ENCODE measurements around the gene RND3. TPM values are rescaled to one million over a fixed set of nuclear protein-coding genes. Genes with fewer than 3 reads are reported as not detected.

RND3 gene
- total RNA-seq, 1 donor from 2014 or later = not detected

DNA sequence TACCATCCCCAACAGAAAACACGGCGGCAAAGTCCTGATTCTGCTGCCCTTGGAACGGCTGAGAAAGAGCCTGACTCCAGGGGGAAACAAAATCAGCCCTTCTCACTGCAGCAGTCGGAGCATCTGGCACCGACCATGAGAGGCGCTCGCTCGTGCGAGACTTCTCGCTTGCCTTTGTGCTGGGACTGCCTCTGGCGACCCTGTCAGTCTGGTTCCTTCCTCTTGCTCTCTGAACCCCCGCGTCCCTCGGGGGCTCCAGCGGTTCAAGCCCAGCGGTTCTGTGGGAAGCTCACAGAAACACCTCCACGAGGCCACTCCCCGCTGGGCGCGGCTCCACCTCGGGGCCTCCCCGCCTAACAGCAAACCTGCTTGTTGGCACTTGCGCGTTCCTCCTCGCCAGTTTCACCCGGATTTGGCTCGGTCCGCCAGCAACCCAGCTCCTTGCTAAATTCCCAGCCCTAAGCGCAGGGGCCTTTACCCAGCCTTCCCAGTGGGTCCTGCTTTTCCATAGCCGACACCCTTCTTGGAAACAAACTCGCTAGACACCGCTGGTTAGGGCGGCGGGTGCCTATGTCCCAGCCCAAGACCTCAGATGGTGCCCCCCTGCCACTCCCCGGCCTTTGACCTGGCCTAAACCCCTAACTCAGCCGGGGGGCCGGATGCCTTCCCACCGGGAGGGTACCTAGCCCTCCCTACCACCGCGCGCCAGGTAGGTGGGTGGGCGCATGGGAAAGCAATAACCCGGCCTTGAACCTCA, 2.2 kb downstream of the RND3 start:
- intact Hi-C loops (cut with micrococcal nuclease) = no loop called here
- no peaks in the 10 kb centered on the region for H3K9me3 Mint-ChIP-seq
- H3K4me3 Mint-ChIP-seq = peak overlapping the region; percentile 28
- no peaks in the 10 kb centered on the region for H3K36me3 Mint-ChIP-seq (ENCODE audit: low read depth)
- peaks cover 11% of the 10 kb centered on the region for H3K4me1 Mint-ChIP-seq
- H3K27ac Mint-ChIP-seq = no peak overlapping the region
- peaks cover 52% of the 10 kb centered on the region for H3K27me3 Mint-ChIP-seq
- DNase-seq = peak; percentile 59

DNA sequence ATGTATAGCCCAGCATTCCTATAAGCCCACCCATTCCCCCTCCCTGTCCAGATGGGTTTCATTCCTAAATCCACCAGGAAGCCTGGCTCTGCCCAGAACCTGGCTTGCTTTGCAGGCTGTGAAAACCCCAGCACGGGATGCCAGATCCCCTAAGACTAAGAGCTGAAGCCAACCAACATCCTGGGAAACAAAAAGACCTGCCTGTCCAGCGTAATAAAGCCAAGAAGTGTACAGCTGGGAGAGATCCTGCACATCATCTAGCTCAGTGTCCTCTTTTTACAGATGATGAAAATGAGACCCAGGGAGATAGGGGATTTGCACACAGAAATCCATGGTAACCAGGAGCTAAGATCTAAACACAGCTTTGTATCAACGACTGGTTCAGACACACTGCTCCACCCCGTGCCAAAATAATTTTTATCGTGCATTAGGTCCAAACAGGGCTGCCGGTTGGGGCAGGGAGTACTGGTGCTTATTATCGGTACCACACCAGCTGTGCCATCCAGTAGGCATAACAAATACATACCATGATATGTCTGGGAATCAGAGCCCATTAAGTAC, 2.9 kb downstream of the RND3 start:
- peaks cover 11% of the 10 kb centered on the region for H3K4me1 Mint-ChIP-seq
- no peak overlapping the region for H3K4me3 Mint-ChIP-seq
- no peak overlapping the region for H3K27ac Mint-ChIP-seq
- DNase-seq = no peak
- no peaks in the 10 kb centered on the region for H3K36me3 Mint-ChIP-seq (ENCODE audit: low read depth)
- no peaks in the 10 kb centered on the region for H3K9me3 Mint-ChIP-seq
- intact Hi-C loops (cut with micrococcal nuclease) = no loop called here
- H3K27me3 Mint-ChIP-seq = peaks cover 50% of the 10 kb centered on the region

DNA sequence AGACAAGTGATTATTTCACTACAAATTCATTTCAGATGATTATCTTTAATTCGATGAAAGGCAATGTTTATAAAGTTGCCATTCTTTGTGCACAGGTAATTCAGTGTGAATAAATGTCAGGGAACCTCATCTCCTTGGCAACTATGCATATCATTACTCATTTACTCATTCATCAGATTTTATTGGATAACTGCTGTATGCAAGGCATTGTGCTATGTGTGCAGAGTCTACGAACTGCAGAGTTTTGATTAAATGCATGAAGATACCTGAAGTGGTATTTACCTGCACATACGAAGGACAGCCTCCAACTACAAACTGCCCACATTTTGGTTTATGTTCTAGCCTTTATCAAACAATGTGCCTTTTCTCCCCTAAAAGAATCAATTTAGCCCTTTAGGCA, 3.5 kb downstream of the RND3 start:
- Mint-ChIP-seq H3K27ac (no peak overlapping the region), H3K9me3 (no peaks in the 10 kb centered on the region), H3K4me1 (peaks cover 11% of the 10 kb centered on the region), H3K36me3 (ENCODE audit: low read depth) (no peaks in the 10 kb centered on the region), H3K4me3 (no peak overlapping the region), H3K27me3 (peaks cover 49% of the 10 kb centered on the region)
- intact Hi-C loops (cut with micrococcal nuclease) = no loop called here
- DNase-seq = no peak

DNA sequence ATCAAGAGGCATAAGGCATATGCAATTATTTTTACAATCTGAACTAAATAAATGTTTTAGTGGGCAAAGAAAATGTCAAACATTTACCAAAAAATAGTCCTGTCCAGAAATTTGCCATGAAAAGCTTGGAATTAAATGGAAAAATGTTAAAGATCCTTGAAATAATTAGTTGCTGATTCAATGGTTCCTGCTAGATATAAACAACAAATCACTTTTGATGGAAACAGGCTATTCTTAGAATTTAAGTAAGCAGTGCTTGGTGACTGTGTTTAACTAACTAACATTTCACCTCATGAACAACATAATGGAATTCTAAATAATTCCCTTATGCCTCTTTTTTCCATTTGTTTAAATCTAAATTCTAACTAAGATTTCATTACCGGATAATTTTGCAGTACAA, 3.9 kb downstream of the RND3 start:
- no peak overlapping the region for H3K27ac Mint-ChIP-seq
- intact Hi-C loops (cut with micrococcal nuclease) = no loop called here

DNA sequence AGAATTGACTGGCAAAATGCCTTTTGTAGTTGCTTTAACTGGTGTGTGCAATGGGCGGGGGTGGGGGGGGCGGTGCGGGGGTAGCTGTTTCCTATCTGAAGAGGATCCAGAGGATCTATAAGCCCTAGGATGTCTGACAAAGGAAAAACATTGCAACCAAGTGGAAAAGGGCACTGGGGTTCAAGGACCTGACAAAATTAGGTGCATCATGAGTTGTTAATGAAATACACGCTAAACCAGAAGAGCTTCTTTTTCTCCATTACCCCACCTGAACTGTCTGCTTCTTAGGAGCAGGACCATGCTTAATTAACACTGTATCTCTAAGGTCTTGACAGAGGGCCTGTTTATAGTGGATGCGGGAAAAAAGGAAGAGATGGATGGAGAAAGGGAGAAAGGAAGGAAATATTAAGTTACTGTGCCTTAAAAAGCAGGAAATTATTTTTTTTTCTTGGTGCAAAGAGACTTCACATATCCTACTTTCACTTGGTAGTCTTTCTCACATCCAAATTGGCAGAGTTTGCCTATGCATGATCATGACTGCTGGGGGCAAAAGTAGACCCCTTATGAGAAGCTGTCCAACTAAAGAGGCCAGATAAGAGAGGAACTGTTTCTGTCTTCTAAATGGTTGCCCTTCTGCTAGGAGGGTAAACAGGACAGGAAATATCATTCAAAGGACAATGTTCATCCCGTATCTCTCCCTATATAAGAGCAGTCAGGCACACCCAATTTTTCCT, 4.6 kb downstream of the RND3 start:
- H3K4me3 Mint-ChIP-seq = no peak overlapping the region

More for the DNA sequence above, 3.9 kb downstream of the RND3 start:
- Mint-ChIP-seq H3K4me1 (peaks cover 11% of the 10 kb centered on the region), H3K27me3 (peaks cover 48% of the 10 kb centered on the region), H3K36me3 (ENCODE audit: low read depth) (no peaks in the 10 kb centered on the region), H3K4me3 (no peak overlapping the region), H3K9me3 (no peaks in the 10 kb centered on the region)
- DNase-seq = no peak

DNA sequence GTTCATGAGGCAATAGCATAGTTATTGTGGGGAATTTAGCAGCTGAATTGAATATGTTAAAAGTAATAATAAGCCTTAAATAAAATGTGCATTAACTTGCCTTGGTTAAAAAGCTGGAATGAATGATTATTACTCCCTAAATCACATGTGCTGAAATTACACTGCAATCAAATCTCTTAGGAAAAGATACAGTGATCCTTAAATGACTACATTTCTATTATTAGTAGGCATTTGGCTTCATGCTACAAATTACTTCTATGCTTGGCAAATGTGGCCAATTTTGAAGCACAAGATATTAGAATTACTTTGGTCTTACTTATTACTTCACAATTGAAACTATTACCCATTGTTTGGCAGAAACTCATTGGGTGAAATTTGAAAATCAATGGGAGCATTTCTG, 5.4 kb downstream of the RND3 start:
- H3K9me3 Mint-ChIP-seq = no peaks in the 10 kb centered on the region
- DNase-seq = no peak
- no peak overlapping the region for H3K4me3 Mint-ChIP-seq
- H3K36me3 Mint-ChIP-seq (ENCODE audit: low read depth) = no peaks in the 10 kb centered on the region
- H3K27me3 Mint-ChIP-seq = peaks cover 39% of the 10 kb centered on the region
- intact Hi-C loops (cut with micrococcal nuclease) = no loop called here
- no peak overlapping the region for H3K27ac Mint-ChIP-seq
- H3K4me1 Mint-ChIP-seq = peaks cover 9% of the 10 kb centered on the region

More for the DNA sequence above, 4.6 kb downstream of the RND3 start:
- Mint-ChIP-seq H3K36me3 (ENCODE audit: low read depth) (no peaks in the 10 kb centered on the region), H3K9me3 (no peaks in the 10 kb centered on the region), H3K4me1 (peaks cover 11% of the 10 kb centered on the region), H3K27me3 (peaks cover 44% of the 10 kb centered on the region), H3K27ac (no peak overlapping the region)
- intact Hi-C loops (cut with micrococcal nuclease) = no loop called here
- no peak for DNase-seq

DNA sequence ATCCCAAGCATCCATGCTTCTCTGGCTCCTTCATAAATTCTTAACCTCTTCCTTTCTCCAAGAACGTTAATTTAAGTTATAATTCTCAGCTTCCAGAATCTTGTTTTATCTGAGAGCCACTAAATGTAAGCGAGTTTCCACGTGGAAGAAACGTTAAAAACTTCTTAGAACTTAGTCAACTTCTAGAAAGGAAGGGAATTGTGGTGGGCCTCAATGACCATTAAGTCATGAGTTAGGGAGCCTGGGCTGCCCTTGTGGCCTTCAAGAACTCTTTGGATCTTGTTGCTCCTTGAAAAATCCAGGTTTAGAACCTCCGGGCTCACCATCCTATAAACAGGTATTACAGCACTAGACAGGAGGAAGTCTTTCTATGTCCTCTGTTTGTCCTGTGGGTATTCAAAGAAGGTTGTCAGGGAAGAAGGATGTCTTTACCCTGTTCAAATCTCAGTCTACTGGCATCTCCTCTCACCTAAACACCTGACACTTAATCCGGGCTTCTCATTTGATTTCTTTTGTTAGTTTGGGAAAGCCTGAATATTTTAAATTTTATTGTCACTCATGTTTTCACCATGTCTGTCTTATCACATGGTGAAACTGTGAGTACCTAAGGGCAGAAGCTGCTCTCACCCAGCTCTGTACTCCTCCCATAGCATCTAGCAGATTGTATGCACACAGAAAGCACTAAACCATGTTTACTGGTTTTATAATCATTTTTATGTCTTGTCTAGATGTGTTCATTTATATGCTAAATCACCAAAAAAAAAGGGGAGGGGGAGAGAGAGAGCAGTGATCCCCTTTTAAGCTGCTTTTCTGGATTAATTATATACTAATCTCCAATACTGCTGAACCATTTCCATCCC, 6.3 kb downstream of the RND3 start:
- H3K9me3 Mint-ChIP-seq = no peaks in the 10 kb centered on the region
- no peak overlapping the region for H3K4me3 Mint-ChIP-seq
- H3K27ac Mint-ChIP-seq = no peak overlapping the region
- intact Hi-C loops (cut with micrococcal nuclease) = no loop called here
- peaks cover 32% of the 10 kb centered on the region for H3K27me3 Mint-ChIP-seq
- DNase-seq = no peak
- H3K4me1 Mint-ChIP-seq = peaks cover 2% of the 10 kb centered on the region
- H3K36me3 Mint-ChIP-seq (ENCODE audit: low read depth) = no peaks in the 10 kb centered on the region

DNA sequence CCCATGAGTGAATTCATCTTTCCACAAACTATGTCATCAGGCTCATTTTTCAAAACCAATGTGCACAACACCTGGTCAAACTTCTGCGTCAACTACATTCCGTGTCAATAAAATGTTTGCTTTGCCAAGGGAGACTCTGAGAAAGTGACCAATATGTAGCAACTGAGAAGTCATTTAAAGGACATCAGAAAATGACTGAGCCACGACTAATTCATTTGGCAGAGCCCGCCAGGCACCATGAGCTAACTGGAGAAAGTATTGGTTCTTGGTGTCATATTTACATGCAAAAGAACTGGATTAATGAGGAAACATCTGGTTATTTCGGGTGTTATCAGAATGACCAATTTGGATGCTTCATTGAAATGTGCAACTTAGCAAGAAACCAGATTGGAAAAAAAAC, 7.2 kb downstream of the RND3 start:
- Mint-ChIP-seq H3K27me3 (peaks cover 22% of the 10 kb centered on the region), H3K4me3 (no peak overlapping the region), H3K9me3 (no peaks in the 10 kb centered on the region), H3K36me3 (ENCODE audit: low read depth) (no peaks in the 10 kb centered on the region), H3K4me1 (no peaks in the 10 kb centered on the region), H3K27ac (no peak overlapping the region)
- DNase-seq = no peak
- intact Hi-C loops (cut with micrococcal nuclease) = no loop called here

DNA sequence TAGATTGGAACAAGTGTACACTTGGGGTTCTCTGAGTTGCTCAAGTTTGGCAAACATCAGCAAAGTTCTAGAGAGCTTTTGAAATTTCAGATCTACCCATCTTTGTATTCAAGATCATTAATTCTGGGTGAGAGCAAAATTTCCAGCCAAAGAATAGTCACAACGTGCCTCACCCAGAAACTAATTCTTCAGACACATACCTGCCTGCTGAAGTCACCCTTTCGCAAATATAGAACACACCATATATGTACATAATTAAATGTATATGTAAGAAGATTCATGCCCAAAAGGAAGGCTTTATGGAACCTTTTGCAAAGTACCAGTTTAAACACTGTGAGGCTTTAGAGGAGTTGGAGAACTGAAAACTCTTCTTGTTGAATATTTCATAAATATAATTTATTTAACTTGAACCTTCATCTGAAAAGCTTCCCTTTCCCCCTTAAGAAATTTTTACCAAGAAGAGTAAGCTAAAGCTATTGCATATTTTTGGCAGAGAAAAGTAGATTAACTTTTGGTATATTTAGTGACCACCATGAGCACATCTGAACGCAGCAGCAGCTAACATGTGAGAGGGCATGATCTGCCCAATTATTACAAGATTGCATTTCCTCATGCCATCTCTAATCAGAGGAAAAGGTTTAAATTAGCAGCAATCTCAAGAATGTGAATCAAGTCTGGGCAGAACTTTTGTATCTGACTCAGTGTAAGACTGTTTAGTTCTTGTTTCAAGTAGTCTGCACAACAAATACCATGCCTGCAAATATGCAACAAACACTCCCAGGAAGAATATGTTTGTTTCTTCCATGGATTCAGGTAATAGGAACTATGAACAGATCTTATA, 8.2 kb downstream of the RND3 start:
- Mint-ChIP-seq H3K27me3 (peaks cover 13% of the 10 kb centered on the region), H3K4me1 (no peaks in the 10 kb centered on the region), H3K36me3 (ENCODE audit: low read depth) (no peaks in the 10 kb centered on the region), H3K9me3 (no peaks in the 10 kb centered on the region), H3K4me3 (no peak overlapping the region), H3K27ac (no peak overlapping the region)
- DNase-seq = no peak
- intact Hi-C loops (cut with micrococcal nuclease) = no loop called here

DNA sequence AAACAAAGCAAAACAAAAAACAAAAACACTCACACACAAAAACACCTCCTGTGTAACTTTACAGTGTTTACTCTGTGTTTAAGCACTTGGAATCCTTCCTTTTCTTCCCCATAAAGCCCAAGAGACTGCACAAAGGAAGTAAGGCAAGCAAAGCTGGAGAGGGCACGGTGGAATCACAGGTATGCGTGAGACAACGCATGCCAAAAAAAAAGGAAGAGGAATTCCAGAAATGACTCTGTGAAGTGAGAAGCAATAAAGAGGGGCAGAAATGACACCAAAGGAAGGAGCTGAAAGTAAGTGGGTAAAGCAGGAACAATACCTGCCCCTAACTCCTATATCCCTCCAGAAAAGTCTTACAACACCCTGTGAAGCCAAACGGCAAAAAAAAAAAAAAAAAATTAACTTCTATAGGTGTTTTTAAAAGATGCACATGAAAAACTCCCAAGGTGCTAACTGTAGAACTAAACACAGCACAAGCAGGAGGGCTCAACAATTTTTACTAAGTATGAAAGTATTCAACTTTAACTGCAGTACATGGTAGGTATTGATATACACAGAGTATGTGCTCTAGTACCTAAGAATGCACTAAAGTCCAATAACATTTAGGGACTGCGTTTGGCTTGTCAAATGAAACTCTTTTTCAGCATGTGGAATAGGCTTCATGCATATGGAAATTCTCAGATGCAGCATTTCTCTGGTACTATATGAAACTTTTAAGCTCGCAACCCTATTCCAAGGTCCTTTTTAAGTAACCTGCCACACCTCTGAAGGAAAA, 9.1 kb downstream of the RND3 start:
- Mint-ChIP-seq H3K4me1 (no peaks in the 10 kb centered on the region), H3K4me3 (no peak overlapping the region), H3K36me3 (ENCODE audit: low read depth) (no peaks in the 10 kb centered on the region), H3K27ac (no peak overlapping the region), H3K27me3 (peaks cover 10% of the 10 kb centered on the region), H3K9me3 (no peaks in the 10 kb centered on the region)
- intact Hi-C loops (cut with micrococcal nuclease) = no loop called here
- DNase-seq = no peak

DNA sequence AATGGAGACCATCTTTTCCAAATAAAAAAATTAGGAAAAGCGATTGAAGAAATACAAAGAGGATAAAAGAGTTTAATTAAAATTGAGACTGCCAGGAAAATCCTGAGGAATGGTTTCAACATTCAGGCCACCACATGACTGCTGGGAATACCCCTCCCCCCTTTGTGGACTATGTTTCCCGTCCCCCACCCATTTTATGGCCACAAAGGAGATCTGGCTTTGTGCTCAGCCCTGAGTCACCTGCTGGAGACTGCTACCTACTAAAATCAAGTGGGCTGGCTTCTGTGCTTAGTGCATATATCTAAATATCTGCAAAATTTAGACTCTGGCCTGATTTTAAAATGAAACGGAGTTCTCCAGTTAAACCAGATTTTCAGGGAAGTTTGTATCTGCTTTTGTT, 10.1 kb downstream of the RND3 start:
- Mint-ChIP-seq H3K9me3 (no peaks in the 10 kb centered on the region), H3K27ac (no peak overlapping the region), H3K36me3 (ENCODE audit: low read depth) (no peaks in the 10 kb centered on the region), H3K4me1 (no peaks in the 10 kb centered on the region), H3K27me3 (peaks cover 5% of the 10 kb centered on the region), H3K4me3 (no peak overlapping the region)
- DNase-seq = peak; percentile 16
- intact Hi-C loops (cut with micrococcal nuclease) = no loop called here

DNA sequence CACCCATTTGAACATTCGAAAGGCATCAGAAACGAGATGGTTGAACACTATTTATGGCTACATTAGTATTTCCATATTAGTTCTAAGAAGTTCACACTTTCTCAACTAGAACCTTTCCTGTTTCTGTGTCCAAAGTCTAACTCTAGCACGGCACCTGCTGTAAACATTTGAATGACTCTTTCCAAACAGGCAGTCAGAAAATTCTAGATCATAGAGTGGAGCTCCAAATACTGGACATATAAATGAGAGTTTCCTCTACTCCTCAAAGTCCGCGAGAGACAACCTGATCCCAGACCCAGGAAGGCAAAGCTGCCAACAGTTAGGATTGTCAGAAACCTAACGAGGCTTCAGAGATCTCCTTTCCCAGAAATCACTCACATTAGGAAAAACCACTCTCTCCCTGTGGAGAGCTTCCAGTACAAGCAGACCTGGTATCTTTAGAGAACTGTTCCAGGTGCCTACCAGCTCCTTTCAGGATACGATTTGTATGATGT, 10.6 kb downstream of the RND3 start:
- Mint-ChIP-seq H3K4me1 (no peaks in the 10 kb centered on the region), H3K4me3 (no peak overlapping the region), H3K36me3 (ENCODE audit: low read depth) (no peaks in the 10 kb centered on the region), H3K9me3 (no peaks in the 10 kb centered on the region), H3K27me3 (peaks cover 4% of the 10 kb centered on the region), H3K27ac (no peak overlapping the region)
- intact Hi-C loops (cut with micrococcal nuclease) = no loop called here
- DNase-seq = no peak
